Bronchial epithelial cell (primary cell): ENCODE measurements around the gene EFNA3. TPM values are rescaled to one million over a fixed set of nuclear protein-coding genes. Genes with fewer than 3 reads are reported as not detected.

Source experiments
- DNase-seq: peaks from one replicate; pipeline ENCODE4 v3.0.0-alpha.2; 2010; ENCODE audit warnings: low read depth
- FAIRE-seq: peaks from 2 replicates; lab custom pipeline; 2011; peaks lifted over from hg19 to GRCh38; lab: Jason Lieb, UNC
- H3K27me3 ChIP-seq: 2 replicates; pipeline ENCODE4 v1.5.1; 2011; ENCODE audit warnings: low read length; ENCODE audit not compliant: control insufficient read depth, insufficient read depth
- H3K36me3 ChIP-seq: 2 replicates; pipeline ENCODE4 v1.5.1; 2011; ENCODE audit warnings: low read length; ENCODE audit not compliant: control insufficient read depth, insufficient read depth
- H3K4me3 ChIP-seq: 2 replicates; pipeline ENCODE4 v1.5.1; 2011; ENCODE audit warnings: mild to moderate bottlenecking, low read depth, low read length, control low read depth
- total RNA-seq: library from RNA; depleted of rRNA; stranded (reverse); fragments of >200 nt; gene quantifications from 2 replicates; pipeline ENCODE4 v1.2.1, GENCODE V29; 2014
- TF ChIP-seq, protein P1 (sequence below): IDR thresholded peaks from 2 replicates; pipeline ENCODE4 v1.5.1; 2011; ENCODE audit warnings: mild to moderate bottlenecking, moderate library complexity, low read length, control low read depth, inconsistent platforms; ENCODE audit not compliant: insufficient read depth, severe bottlenecking

EFNA3 gene
- total RNA-seq, 1 donor from 2014 or later: 3.7 TPM

DNA sequence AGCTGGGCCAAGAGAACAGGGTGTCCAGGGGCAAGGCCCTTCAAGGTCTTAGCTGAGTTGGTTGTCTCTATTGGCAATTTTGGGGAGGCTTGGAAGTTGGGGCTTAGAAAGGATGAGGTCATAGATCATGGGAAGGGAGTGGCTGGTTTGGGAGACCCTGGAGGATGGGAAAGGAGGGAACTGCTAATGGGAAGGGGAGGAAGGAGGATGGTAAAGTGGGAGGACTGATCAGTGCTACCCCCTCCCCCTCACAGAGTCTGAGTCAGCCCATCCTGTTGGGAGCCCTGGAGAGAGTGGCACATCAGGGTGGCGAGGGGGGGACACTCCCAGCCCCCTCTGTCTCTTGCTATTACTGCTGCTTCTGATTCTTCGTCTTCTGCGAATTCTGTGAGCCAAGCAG lies 10.0 kb upstream of the EFNA3 start:
- no peak for FAIRE-seq
- no peaks in the 10 kb centered on the region for H3K27me3 ChIP-seq
- no peak for DNase-seq
- TF ChIP-seq, protein P1, sequence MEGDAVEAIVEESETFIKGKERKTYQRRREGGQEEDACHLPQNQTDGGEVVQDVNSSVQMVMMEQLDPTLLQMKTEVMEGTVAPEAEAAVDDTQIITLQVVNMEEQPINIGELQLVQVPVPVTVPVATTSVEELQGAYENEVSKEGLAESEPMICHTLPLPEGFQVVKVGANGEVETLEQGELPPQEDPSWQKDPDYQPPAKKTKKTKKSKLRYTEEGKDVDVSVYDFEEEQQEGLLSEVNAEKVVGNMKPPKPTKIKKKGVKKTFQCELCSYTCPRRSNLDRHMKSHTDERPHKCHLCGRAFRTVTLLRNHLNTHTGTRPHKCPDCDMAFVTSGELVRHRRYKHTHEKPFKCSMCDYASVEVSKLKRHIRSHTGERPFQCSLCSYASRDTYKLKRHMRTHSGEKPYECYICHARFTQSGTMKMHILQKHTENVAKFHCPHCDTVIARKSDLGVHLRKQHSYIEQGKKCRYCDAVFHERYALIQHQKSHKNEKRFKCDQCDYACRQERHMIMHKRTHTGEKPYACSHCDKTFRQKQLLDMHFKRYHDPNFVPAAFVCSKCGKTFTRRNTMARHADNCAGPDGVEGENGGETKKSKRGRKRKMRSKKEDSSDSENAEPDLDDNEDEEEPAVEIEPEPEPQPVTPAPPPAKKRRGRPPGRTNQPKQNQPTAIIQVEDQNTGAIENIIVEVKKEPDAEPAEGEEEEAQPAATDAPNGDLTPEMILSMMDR: no peak
- H3K4me3 ChIP-seq: no peak overlapping the region
- peaks cover 13% of the 10 kb centered on the region for H3K36me3 ChIP-seq

DNA sequence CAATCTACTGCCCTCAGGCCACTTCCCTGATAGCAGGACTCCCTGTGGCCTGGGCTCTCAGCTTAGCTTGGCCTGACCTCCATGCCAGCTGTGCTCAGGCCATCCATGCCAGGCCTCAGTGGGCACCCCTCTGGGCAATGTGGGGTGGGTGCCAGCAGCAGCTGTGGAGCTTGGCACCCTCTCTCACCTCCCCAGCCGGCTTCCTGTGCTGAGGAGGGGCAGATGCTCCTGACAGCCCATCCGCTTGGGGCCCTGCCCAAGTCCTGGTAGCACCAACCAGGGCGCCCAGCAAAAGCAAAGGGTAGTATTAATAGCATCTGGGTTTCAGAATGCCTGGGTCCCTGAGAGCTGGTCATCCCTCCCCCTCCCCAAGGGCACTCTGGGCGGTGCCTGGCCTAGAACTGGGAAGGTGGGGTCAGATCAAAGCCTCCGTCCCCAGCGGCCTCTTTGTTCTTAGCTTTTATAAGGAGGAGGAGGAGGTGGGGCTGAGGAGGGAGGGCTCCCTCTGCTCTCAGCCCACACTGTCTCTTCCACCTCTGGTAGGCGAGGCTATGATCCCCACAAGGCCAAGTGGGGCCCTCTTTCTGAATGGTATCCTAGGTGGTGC lies 9.0 kb upstream of the EFNA3 start:
- H3K4me3 ChIP-seq: no peak overlapping the region
- DNase-seq (no peak), FAIRE-seq (no peak)
- H3K36me3 ChIP-seq: peaks cover 13% of the 10 kb centered on the region
- TF ChIP-seq, protein P1: no peak
- no peaks in the 10 kb centered on the region for H3K27me3 ChIP-seq

DNA sequence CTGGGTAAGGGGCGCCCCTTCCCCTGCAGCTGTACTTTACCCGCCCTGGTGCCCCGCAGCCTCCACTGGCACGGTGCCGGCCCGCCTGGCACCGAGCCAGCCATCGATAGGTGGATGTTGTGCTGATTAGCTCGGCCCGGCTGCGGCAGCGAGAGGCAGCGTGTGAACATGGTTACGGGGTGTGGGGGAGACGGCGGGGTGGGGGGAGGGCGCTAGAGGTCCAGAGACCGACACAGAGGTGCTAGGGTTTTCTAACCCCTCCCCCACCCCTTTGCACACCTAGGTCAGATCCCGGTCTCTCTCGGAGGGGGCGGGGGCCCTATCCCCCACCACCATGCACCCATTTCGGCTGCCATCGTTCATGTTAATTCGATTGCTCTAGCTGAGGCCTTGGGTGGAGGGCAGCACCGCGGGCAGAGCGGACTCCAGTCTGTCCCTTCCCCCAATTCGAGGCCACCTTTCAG lies 8.4 kb upstream of the EFNA3 start:
- FAIRE-seq: no peak
- Histone ChIP-seq H3K36me3 (peaks cover 11% of the 10 kb centered on the region), H3K27me3 (no peaks in the 10 kb centered on the region), H3K4me3 (no peak overlapping the region)
- DNase-seq: no peak
- TF ChIP-seq, protein P1: no peak

DNA sequence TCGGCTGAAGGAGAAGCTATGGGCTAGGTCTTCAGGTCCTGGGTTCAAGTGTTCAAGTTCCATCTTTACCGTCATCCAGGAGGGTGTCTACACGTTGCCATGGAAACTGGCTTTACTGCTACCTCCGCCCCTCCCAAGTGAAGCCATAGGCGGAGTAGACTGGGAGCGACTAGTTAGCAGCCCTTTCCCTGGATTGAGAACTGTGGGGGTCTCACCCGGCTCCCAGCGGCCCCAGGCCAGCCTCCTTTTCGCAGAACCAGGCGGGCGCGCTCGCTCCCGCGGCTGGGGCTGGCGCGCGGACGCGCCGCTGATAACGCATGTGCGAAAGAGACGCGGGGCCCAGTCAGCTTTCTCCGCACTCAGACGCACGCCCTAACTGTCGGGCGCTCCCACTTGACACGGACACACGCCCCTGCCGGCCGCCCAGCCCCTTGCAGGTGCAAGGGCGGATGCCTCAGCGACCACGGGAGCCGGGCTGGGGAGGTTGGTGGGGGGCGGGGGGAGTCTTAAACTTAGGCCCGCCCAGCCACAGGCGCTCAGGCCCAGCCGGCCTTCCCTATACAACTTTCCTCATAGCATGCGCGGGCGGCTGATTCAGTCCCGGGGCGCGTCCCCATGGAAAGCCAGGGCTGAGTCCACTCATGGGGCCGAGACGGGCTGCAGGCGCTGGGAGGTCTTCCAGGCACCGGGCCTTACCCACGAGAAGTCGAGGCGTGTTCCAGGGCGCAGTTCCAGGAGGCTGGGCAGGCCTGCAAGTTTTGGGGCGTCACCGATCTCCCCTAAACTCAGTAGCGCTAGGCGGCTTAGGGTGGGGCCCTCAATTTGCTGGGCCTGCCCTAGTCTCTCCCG lies 7.7 kb upstream of the EFNA3 start:
- DNase-seq: peak; percentile 66
- peaks cover 11% of the 10 kb centered on the region for H3K36me3 ChIP-seq
- peak overlapping the region; percentile 35 for H3K4me3 ChIP-seq
- no peaks in the 10 kb centered on the region for H3K27me3 ChIP-seq
- no peak for FAIRE-seq
- TF ChIP-seq, protein P1: peak; percentile 47

DNA sequence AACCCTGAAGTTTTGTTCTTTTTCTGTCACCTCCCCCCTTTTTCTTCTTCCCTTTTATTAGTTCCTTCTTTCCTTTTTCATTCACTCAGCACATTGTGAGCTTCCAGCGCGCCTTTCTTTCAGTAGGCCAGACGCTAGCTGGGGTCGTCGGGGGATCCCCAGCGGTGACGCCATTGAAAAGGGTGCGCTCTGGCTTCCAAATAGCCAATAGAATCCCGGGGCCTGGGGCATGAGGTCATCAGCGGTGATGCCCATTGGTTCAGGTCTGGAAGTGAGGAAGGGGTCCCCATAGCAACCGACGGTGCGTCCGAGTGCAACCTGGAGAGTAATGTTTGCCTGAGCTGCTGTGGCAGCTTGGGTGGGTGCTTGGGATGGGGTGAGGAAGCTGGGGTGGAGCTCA lies 6.9 kb upstream of the EFNA3 start:
- TF ChIP-seq, protein P1: no peak
- Histone ChIP-seq H3K36me3 (peaks cover 8% of the 10 kb centered on the region), H3K27me3 (no peaks in the 10 kb centered on the region), H3K4me3 (no peak overlapping the region)
- DNase-seq (no peak), FAIRE-seq (no peak)
